ENCODE measurements around the gene ZNF544.
"Not testable (repeated sequence)": the region's sequence is repeated elsewhere in the genome, so short reads cannot be mapped to it uniquely, and the experiment has no call there.

Gene ZNF544

DNA sequence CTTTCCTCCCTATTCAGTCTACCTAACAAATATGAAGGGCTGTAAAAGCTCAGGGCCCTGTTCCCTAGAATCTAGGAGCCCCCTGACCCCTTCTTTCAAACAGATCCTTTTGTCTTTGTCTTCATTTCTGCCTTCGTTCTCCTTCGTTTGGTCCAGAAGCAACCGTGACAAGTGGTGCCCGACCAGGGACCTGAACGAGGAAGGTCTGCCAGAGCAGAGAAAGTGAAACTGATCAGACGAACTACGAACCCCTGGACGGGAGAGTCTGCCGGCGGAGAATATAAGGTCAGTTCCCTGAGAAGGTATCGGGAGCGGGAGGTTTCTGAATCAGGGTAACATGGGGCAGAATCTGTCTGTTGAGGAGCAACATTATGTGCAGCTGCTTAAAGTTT lies 77.2 kb downstream of the ZNF544 start:
- peak; percentile 31 to 33 for DNase-seq

- no peak for DNase-seq
Observed at GRCh38 chr19:58307736-58308135, 79.0 kb downstream of the ZNF544 start.

GRCh38 chr19:58310685-58311084 lies 82.0 kb downstream of the ZNF544 start:
- not testable (repeated sequence) for DNase-seq

GRCh38 chr19:58311345-58311865 lies 82.7 kb downstream of the ZNF544 start:
- DNase-seq = no peak
